K562 (cell line): ENCODE results near the gene ADAM21. TPM values are rescaled to one million over a fixed set of nuclear protein-coding genes. Genes with fewer than 3 reads are reported as not detected.
"Not testable (repeated sequence)": the region's sequence is repeated elsewhere in the genome, so short reads cannot be mapped to it uniquely, and the experiment has no call there.

ENCODE experiments used
- ATAC-seq: fragments of 200-7000 bp; cut with Tn5 transposase; 3 replicates; pipeline ENCODE4 v1.9.1; 2020; ENCODE audit warnings: moderate library complexity
- BruUV-seq: library from RNA; stranded (reverse); fragments of 400-500 nt; replicated peaks from 2 replicates; lab custom pipeline; 2021; lab: Mats Ljungman, UMichigan
- CTCF ChIA-PET: fragments of 300-600 bp; formaldehyde crosslinking; extraction: SDS; loops from one replicate; lab custom pipeline; 2021; ENCODE audit warnings: low intra/inter-chr PET ratio; lab: Yijun Ruan, JAX
- POLR2A ChIA-PET: fragments of 300-600, 350-650 bp; sonication (Branson Sonifier 250); formaldehyde crosslinking; extraction: SDS; loops from one replicate; lab custom pipeline; 2021; ENCODE audit warnings: antibody characterized with exemption, inconsistent platforms; lab: Yijun Ruan, JAX
- DNase-seq, 4 experiments: peaks; one replicate each; pipeline versions ENCODE4 v3.0.0 to v3.0.0-alpha.2; 2011 to 2018; ENCODE audit warnings: low spot score in 3 of 4, mixed read lengths in 3 of 4; ENCODE audit errors: extremely low read depth in 1 of 4
- FAIRE-seq: peaks from 2 replicates; lab custom pipeline; 2011; peaks lifted over from hg19 to GRCh38; lab: Jason Lieb, UNC
- H2AFZ ChIP-seq: 2 replicates; pipeline ENCODE4 v1.6.0; 2011; ENCODE audit warnings: low read depth, low read length, control low read depth, inconsistent platforms
- H3K27ac ChIP-seq: fragments of 200-600 bp; 3 replicates; pipeline ENCODE4 v1.8.0; 2011; ENCODE audit warnings: low read depth, mild to moderate bottlenecking, control low read depth, inconsistent platforms, low read length, moderate library complexity, mixed read lengths; ENCODE audit errors: extremely low read depth
- H3K27me3 ChIP-seq, 2 experiments: fragments of 300-600 bp in 1 of 2; 2 replicates in 1 of 2; 3 replicates in 1 of 2; pipeline versions ENCODE4 v1.6.0 to v1.8.0; 2011; ENCODE audit warnings: inconsistent platforms in 2 of 2, low read length in 2 of 2, mild to moderate bottlenecking in 1 of 2, mixed read lengths in 1 of 2, moderate library complexity in 1 of 2; ENCODE audit not compliant: control insufficient read depth in 2 of 2, insufficient read depth in 2 of 2
- H3K36me3 ChIP-seq: fragments of 300-600 bp; 3 replicates; pipeline ENCODE4 v1.8.0; 2011; ENCODE audit warnings: mild to moderate bottlenecking, low read length, inconsistent platforms; ENCODE audit not compliant: control insufficient read depth, insufficient read depth
- H3K4me1 ChIP-seq, 2 experiments: fragments of 200-600 bp in 1 of 2; replicated peaks in 1 of 2; 2 replicates in 1 of 2; 3 replicates in 1 of 2; pipeline versions ENCODE4 v1.5.1 to v1.8.0; 2011; ENCODE audit warnings: inconsistent platforms in 2 of 2, low read length in 2 of 2, mild to moderate bottlenecking in 1 of 2, mixed read lengths in 1 of 2, moderate library complexity in 1 of 2; ENCODE audit not compliant: control insufficient read depth in 2 of 2, insufficient read depth in 2 of 2
- H3K4me2 ChIP-seq: 2 replicates; pipeline ENCODE4 v1.6.1; 2011; ENCODE audit warnings: low read length, control low read depth, inconsistent platforms, mixed read lengths; ENCODE audit not compliant: insufficient read depth
- H3K4me3 ChIP-seq: fragments of 200-600 bp; sonication (generic), shearing (Covaris generic); 2 replicates; pipeline ENCODE4 v1.5.1; 2016; ENCODE audit warnings: control low read depth, inconsistent platforms
- H3K79me2 ChIP-seq: fragments of 200-600 bp; 3 replicates; pipeline ENCODE4 v1.8.0; 2011; ENCODE audit warnings: low read length, inconsistent platforms; ENCODE audit not compliant: control insufficient read depth, insufficient read depth
- H3K9ac ChIP-seq, 2 experiments: 2 replicates each; pipeline versions ENCODE4 v1.6.0 to v1.6.1; 2011; ENCODE audit warnings: low read depth in 2 of 2, low read length in 2 of 2, control low read depth in 1 of 2, inconsistent platforms in 1 of 2, mild to moderate bottlenecking in 1 of 2, mixed read lengths in 1 of 2; ENCODE audit not compliant: insufficient read depth in 1 of 2
- H3K9me1 ChIP-seq: one replicate; pipeline ENCODE4 v1.6.0; 2011; ENCODE audit warnings: inconsistent platforms, mild to moderate bottlenecking, low read length, moderate library complexity; ENCODE audit not compliant: control insufficient read depth, insufficient read depth
- H3K9me3 ChIP-seq: replicated peaks from 2 replicates; pipeline ENCODE4 v1.5.1; 2011; ENCODE audit warnings: low read depth, low read length, inconsistent platforms; ENCODE audit not compliant: control insufficient read depth, insufficient read depth
- H4K20me1 ChIP-seq: replicated peaks from 2 replicates; pipeline ENCODE4 v1.6.1; 2011; ENCODE audit warnings: low read length, inconsistent platforms, mixed read lengths; ENCODE audit not compliant: control insufficient read depth, insufficient read depth
- BHLHE40 ChIP-seq: IDR thresholded peaks from 2 replicates; pipeline ENCODE4 v1.6.1; 2011; ENCODE audit warnings: low read length, improper control_type of control experiment
- CTCF ChIP-seq, 3 experiments: IDR thresholded peaks in 2 of 3; conservative IDR thresholded peaks in 1 of 3; 2 replicates each; pipeline ENCODE4 v1.5.1; 2011 to 2012; ENCODE audit warnings: low read length in 3 of 3, mild to moderate bottlenecking in 3 of 3, control low read depth in 2 of 3, improper control_type of control experiment in 1 of 3, inconsistent platforms in 1 of 3, low read depth in 1 of 3, mixed read lengths in 1 of 3, moderate library complexity in 1 of 3; ENCODE audit not compliant: insufficient read depth in 2 of 3
- NFIC ChIP-seq: fragments of 450-650 bp; IDR thresholded peaks from 2 replicates; pipeline ENCODE4 v1.6.1; 2017; ENCODE audit warnings: mild to moderate bottlenecking, inconsistent platforms
- RAD21 ChIP-seq, 2 experiments: fragments of 250-450 bp in 1 of 2; fragments of 450-650 bp in 1 of 2; sonication (Bioruptor Pico) in 1 of 2; formaldehyde crosslinking in 1 of 2; IDR thresholded peaks in 1 of 2; conservative IDR thresholded peaks in 1 of 2; 2 replicates each; pipeline versions ENCODE4 v1.4.0 to v1.8.0; 2020 to 2022; ENCODE audit warnings: mild to moderate bottlenecking in 2 of 2, moderate library complexity in 1 of 2
- WGBS: fragments of 100-300 bp; shearing (Covaris generic); methylation state at CpG from one replicate; pipeline ENCODE4 v1.1.6; 2016; ENCODE audit warnings: low coverage, mixed read lengths; ENCODE audit not compliant: insufficient coverage; ENCODE audit errors: missing lambda C conversion rate; 5-methylcytosine and 5-hydroxymethylcytosine counted together
- in situ Hi-C: fragments of 300-500 bp; cut with MboI; formaldehyde crosslinking; loops from 4 replicates; pipeline ENCODE4 v1.15.0; 2018; ENCODE audit warnings: inconsistent platforms, mixed read lengths
- intact Hi-C: fragments of 100-400 bp; cut with micrococcal nuclease; formaldehyde crosslinking; loops from 2 replicates; pipeline ENCODE4 v1.14.2; 2022
- polyA plus RNA-seq, 8 experiments: library from polyadenylated mRNA; depleted of rRNA in 4 of 8; stranded (reverse) in 5 of 8; unstranded in 3 of 8; fragments of >200 nt; fragmentation: Nextera tagmentation in 2 of 8; fragmentation: Illumina TruSeq in 1 of 8; extraction: Ambion mirVana in 2 of 8; extraction: Trizol in 1 of 8; gene quantifications; 2 replicates each; pipeline versions ENCODE4 v1.2.1 to v1.2.3, GENCODE V29; 2011 to 2014; ENCODE audit warnings: inconsistent platforms in 1 of 8, missing spikeins in 1 of 8
- total RNA-seq, 7 experiments: library from RNA; depleted of rRNA in 6 of 7; stranded (reverse); fragments of >200 nt in 6 of 7; fragmentation: Illumina TruSeq in 2 of 7; extraction: Trizol in 2 of 7; gene quantifications; 2 replicates each; pipeline versions ENCODE4 v1.2.1 to v1.2.3, GENCODE V29; 2011 to 2021; ENCODE audit warnings: low replicate concordance in 1 of 7

The ADAM21 gene
- total and polyA plus RNA-seq, 9 of the 15 experiments (the other 6 are each of a cell fraction or from before 2014, with no cell fraction given): 0.03 to 0.15 (median 0.05) TPM; not detected in 4

GRCh38 chr14:70403335-70403734, 48.6 kb upstream of the ADAM21 start:
- H3K4me3 ChIP-seq, H3K4me1 ChIP-seq, ATAC-seq, H4K20me1 ChIP-seq, intact Hi-C loops, H2AFZ ChIP-seq, CTCF ChIA-PET, H3K4me2 ChIP-seq, H3K27me3 ChIP-seq, H3K9me3 ChIP-seq, H3K9ac ChIP-seq, H3K9me1 ChIP-seq, in situ Hi-C loops, H3K27ac ChIP-seq, FAIRE-seq, H3K36me3 ChIP-seq, BruUV-seq, POLR2A ChIA-PET, H3K79me2 ChIP-seq: not testable (repeated sequence)
- peak; percentile 30; the same call in 1 of the 2 replicates for TF ChIP-seq NFIC
- peak in 1 of 2 experiments; percentile 44; a peak in 2 of 4 replicates for TF ChIP-seq RAD21 (CRISPR knock-in tag; conservative IDR thresholded peaks at IDR 0.05 in 1 of 2, IDR thresholded peaks at IDR 0.05 in 1 of 2)
- 0 out of 2 replicates have a peak, but pooled peaks have one; percentile 30 for TF ChIP-seq BHLHE40
- TF ChIP-seq CTCF (IDR thresholded peaks at IDR 0.05 in 2 of 3, conservative IDR thresholded peaks at IDR 0.05 in 1 of 3; ENCODE audit: insufficient read depth in 2 of 3, low read depth in 1 of 3, low read length in 3 of 3): peak in 2 of 3 experiments; percentile 8 to 20; a peak in 2 of 6 replicates
- peak in 1 of 4 experiments; percentile 34 for DNase-seq
- WGBS: 4% methylated on average over 4 of the region's 4 CpGs

GRCh38 chr14:70406216-70406615, 45.8 kb upstream of the ADAM21 start:
- H3K36me3 ChIP-seq, H2AFZ ChIP-seq, intact Hi-C loops, DNase-seq, ATAC-seq, H3K27me3 ChIP-seq, in situ Hi-C loops, H4K20me1 ChIP-seq, H3K9me1 ChIP-seq, H3K4me2 ChIP-seq, H3K9me3 ChIP-seq, H3K9ac ChIP-seq, H3K79me2 ChIP-seq, FAIRE-seq, H3K4me3 ChIP-seq, H3K27ac ChIP-seq, BruUV-seq, H3K4me1 ChIP-seq: not testable (repeated sequence)
- ChIA-PET POLR2A (interaction anchor here (0.7 kb wide), 1 partner anchor 118 kb away, joined by 3 read pairs; no protein-coding TSS in a partner anchor), CTCF (interaction anchor here (0.5 kb wide), 1 partner anchor 372 kb away, joined by 4 read pairs; no protein-coding TSS in a partner anchor)
- WGBS: 0% methylated on average over 4 of the region's 4 CpGs
